SK-N-SH treated with all-trans-retinoic acid at 6 μM for 48 hours (cell line): ENCODE results near the gene ATP6V1F.

Source experiments
- CSDC2 ChIP-seq: fragments of 250-450 bp; sonication (Bioruptor Pico); IDR thresholded peaks from 2 replicates; pipeline ENCODE4 v1.5.0; 2020; ENCODE audit warnings: mild to moderate bottlenecking, moderate library complexity
- GLIS3 ChIP-seq: fragments of 250-450 bp; sonication (Bioruptor Pico); IDR thresholded peaks from 2 replicates; pipeline ENCODE4 v1.5.0; 2020; ENCODE audit warnings: mild to moderate bottlenecking, moderate library complexity
- TCF4 ChIP-seq: fragments of 250-450 bp; sonication (Bioruptor Pico); IDR thresholded peaks from 2 replicates; pipeline ENCODE4 v1.8.0; 2021; ENCODE audit warnings: mild to moderate bottlenecking, moderate library complexity, borderline replicate concordance
- ZFP3 ChIP-seq: fragments of 250-450 bp; sonication (Bioruptor Pico); IDR thresholded peaks from 2 replicates; pipeline ENCODE4 v1.5.0; 2020; ENCODE audit warnings: mild to moderate bottlenecking, moderate library complexity
- ZNF565 ChIP-seq: fragments of 450-650 bp; formaldehyde crosslinking; conservative IDR thresholded peaks from 2 replicates; pipeline ENCODE4 v1.5.0; 2020; ENCODE audit warnings: low read depth, mild to moderate bottlenecking, moderate library complexity
- ZNF70 ChIP-seq: fragments of 450-650 bp; formaldehyde crosslinking; IDR thresholded peaks from 2 replicates; pipeline ENCODE4 v1.5.0; 2020; ENCODE audit warnings: mild to moderate bottlenecking, moderate library complexity
- ZNF8 ChIP-seq: fragments of 450-650 bp; formaldehyde crosslinking; IDR thresholded peaks from 2 replicates; pipeline ENCODE4 v1.5.0; 2020; ENCODE audit warnings: mild to moderate bottlenecking, moderate library complexity
- TF ChIP-seq, protein P1 (sequence below): fragments of 250-450 bp; sonication (Bioruptor Pico); IDR thresholded peaks from 2 replicates; pipeline ENCODE4 v1.8.0; 2020; ENCODE audit warnings: mild to moderate bottlenecking, moderate library complexity, borderline replicate concordance

DNA sequence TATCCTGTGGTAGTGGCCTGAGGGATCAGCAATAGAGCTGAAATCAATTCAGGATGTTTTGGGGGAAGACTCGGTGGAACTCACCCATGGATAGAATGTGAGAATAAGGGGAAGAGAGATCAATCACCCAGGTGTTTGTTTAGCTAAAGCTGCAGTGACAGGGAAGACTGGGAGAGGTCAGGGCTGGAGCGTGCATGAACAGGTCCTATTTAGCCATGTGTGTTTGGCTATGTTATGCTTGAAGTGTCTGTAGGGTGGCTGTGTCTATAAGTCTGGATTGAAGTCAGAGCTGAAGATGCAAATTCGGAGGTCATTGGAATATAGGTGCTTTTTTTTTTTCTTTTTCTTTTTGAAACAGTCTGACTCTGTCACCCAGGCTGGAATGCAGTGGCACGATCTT lies 4.6 kb downstream of the ATP6V1F start:
- no peak for TF ChIP-seq TCF4 (CRISPR knock-in tag)
- TF ChIP-seq CSDC2 (CRISPR knock-in tag) = no peak
- TF ChIP-seq ZNF70 (CRISPR knock-in tag) = no peak
- TF ChIP-seq, protein P1, sequence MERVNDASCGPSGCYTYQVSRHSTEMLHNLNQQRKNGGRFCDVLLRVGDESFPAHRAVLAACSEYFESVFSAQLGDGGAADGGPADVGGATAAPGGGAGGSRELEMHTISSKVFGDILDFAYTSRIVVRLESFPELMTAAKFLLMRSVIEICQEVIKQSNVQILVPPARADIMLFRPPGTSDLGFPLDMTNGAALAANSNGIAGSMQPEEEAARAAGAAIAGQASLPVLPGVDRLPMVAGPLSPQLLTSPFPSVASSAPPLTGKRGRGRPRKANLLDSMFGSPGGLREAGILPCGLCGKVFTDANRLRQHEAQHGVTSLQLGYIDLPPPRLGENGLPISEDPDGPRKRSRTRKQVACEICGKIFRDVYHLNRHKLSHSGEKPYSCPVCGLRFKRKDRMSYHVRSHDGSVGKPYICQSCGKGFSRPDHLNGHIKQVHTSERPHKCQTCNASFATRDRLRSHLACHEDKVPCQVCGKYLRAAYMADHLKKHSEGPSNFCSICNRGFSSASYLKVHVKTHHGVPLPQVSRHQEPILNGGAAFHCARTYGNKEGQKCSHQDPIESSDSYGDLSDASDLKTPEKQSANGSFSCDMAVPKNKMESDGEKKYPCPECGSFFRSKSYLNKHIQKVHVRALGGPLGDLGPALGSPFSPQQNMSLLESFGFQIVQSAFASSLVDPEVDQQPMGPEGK (CRISPR knock-in tag) = no peak
- no peak for TF ChIP-seq ZNF8 (CRISPR knock-in tag)
- no peak for TF ChIP-seq ZFP3
- no peak for TF ChIP-seq ZNF565 (CRISPR knock-in tag)
- TF ChIP-seq GLIS3 (CRISPR knock-in tag) = no peak
